HG03280 (cell line): ENCODE measurements around the gene NUBP2.

Experiments
- ATAC-seq: cut with Tn5 transposase; IDR thresholded peaks from one replicate; pipeline ENCODE4 v1.9.1; 2021; ENCODE audit warnings: mild to moderate bottlenecking, moderate library complexity; ENCODE audit not compliant: unreplicated experiment

Gene NUBP2

DNA sequence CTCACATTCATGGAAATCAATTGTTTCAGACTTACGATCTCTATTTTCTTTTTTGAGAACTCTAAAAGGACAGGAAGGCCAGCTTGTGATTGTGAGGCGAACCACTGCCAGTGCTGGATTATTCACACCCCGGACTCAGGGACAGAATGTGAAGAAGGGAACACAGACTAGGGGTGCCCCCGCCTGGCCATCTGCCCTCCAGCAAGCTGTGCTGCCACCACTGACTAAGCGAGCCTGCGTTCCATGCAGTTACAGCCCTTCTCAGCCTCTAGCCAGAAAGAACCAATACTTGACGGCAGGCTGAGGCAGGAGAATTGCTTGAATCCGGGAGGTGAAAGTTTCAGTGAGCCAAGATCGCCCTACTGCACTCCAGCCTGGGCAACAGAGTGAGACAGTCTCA lies 41.1 kb downstream of the NUBP2 start:
- no peak for ATAC-seq

DNA sequence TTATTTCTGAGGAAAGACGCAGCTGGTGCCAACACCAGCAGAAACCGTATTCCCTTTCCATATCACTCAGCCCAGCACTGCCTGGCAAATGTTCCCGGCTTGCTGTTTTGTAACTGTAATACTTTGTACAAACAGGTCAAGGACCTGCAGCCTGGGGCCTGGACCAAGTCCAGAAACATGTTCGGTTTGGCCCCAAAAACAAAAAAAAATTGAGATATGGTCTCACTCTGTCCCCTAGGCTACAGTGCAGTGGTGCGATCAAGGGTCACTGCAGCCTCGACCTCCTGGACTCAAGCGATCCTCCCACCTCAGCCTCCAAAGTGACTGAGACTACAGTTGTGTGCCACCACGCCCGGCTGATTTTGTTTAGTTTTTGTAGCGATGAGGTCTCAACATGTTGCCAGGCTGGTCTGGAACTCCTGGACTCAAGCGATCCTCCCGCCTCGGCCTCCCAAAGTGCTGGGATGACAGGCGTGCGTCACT lies 42.7 kb downstream of the NUBP2 start:
- ATAC-seq = no peak

DNA sequence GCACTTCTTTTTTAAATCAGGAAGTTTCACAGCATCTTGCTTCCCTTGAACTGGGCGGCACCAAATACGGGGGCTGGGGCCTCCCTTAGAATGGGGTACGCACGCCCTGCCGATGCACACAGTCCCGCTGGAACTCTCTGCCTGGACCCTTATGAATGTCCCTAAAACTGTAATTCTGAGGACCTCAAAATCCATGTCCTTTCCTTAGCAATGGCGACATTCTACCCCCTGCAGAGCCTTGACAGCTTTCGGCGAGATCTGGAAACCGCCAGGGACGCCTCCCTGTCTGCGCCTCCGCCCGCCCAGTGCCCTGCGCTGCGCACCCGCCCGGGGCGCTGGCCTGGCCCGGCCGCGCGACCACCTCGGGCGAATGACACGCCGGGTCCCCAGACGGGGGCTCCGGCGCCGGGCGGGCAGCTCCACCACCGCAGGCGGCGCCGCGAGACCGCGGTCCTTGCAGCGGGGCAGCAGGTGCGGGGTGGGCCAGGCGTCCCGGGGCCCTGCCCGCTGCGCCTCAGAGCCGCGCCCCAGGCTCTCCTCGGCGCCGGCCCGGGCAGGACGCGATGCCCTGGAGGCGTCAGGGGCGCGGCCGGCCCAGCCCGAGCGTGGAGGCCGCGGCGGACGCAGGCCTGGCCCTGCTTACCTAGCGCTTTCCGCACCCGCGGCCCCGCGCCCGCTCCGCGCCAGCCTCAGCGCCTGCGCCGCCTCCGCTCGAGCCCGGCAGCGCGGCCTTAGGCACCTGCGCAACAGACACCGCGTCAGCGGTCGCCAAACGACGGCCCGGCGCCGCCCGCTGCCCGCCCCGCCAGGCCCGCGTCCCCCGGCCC lies 43.3 kb downstream of the NUBP2 start:
- peak; percentile 49 for ATAC-seq

DNA sequence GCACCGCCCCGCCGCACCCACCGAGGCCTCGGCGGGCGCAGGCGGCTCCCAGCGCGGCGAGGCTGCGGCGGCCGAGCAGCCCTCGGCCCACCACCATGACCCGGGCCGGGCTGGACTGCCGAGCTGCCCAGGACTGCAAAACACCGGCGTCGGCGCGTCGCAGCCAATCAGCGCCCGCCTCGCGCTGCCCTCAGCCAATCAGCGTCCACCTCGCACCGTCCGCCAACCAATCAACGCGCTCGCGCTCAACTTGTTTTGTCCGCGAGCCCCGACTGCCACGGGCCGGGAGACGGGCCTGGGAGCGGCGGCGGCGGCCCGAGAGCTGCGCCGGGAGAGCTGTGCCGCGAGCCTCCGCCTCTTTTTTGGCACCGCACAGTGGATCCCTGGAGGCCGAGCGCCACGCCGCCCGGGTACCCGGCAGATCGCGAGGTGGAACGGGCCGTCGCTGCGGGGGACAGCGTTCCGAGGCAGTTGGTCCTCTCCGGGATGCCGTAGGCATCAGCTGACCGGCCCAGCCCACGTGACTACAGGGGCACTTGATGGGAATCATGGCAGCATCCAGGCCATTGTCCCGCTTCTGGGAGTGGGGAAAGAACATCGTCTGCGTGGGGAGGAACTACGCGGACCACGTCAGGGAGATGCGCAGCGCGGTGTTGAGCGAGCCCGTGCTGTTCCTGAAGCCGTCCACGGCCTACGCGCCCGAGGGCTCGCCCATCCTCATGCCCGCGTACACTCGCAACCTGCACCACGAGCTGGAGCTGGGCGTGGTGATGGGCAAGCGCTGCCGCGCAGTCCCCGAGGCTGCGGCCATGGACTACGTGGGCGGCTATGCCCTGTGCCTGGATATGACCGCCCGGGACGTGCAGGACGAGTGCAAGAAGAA lies 44.2 kb downstream of the NUBP2 start, which contains the start of the genes FAHD1 and HAGH:
Gene FAHD1, plus strand, starts transcription at position 516 of the 883 bp plus-strand sequence. Its CDS starts 33 bp downstream, at position 549.
Gene HAGH, minus strand, starts transcription at position 135 of the 883 bp plus-strand sequence. Its CDS starts 38 bp downstream, at position 97.
- peak; percentile 81 for ATAC-seq

DNA sequence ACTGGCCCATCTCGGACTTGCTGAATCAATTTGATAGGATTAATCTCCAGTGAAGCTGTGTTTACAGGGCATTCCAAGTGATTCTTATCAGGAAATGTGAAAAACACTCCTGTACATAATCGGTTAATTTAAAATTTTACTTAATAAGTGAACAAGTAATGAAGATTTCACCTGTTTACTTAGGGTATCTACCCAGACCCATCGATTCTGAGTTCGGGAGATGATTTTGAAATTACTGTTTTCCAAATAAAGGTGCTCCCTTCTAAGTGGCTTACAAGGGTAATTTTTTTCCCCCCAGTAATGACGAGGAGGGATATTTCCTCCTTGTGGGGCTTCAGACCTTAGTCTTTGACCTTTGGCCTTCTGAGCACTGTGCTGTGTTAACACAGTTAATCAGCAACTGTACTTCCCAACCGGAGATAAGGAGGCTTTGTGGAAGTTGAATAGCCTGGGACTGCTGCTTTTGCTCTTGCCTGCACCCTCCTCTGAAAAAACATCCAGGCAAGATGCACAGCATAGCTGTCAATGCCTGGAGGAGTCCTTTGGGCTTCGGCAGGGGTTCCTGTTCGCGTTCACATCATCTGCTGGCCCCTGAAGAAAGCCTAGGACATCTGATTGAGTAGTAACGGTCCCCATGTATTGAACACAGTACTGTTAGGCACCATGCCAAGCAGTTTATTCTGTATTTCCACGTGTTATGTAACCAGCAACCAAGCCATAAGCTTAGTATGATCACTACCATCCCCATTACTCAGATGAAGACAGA lies 46.1 kb downstream of the NUBP2 start:
- ATAC-seq = no peak

DNA sequence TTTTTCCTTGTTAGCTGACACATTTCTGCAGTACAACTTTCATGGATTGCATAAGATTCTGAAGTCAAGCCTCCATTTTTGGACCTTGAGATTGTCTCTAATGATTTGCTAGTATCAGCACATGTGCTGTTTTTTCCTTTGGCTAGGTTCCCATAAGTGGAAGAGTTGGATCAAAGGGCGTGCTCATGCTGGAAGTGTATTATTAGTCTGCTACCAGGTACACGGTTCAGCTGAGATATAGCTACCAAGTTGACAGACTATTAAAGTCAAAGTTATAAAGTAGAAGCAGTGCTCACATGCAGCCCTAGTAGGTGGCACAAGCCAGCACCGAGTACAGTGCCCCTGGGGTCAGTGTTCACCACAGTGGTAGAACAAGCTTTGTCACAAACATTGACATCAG lies 47.5 kb downstream of the NUBP2 start:
- no peak for ATAC-seq

DNA sequence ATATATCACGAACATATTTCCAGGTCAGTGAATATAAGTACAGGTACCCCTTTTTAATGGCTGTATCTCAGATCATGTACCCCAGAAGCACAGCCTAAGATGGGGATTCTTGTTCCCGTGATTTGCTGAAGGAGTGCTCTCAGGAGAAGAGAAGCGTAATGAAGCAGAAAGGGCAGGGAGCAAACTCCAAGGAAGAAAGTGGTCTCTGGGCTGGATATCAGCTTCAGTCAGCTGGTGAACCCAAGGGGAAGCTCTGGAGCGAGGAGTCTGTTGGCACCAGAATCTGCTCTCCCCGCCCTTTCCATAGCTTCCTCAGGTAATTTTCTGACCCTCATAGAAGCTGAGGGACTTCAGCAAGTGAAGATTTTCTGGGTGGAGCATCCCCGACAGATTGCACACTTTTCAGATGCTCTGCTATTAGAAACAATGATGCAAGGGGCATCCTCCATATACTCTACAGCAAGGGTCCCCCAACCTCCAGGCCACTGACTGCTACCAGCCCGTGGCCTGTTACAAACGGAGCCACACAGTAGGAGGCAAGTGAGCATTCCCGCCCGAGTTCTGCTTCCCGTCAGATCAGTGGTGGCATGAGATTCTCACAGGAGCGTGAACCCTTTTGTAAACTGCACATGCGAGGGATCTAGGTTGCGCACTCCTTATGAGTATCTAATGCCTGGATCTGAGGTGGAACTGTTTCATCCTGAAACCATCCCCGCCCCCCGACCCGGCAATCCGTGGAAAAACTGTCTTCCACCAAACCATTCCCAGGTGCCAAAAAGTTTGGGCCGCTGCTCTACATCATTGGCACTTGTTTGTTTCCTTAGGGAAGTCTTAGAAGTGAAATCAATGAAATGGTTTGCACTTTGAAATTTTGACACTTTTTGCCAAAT lies 48.7 kb downstream of the NUBP2 start:
- no peak for ATAC-seq

DNA sequence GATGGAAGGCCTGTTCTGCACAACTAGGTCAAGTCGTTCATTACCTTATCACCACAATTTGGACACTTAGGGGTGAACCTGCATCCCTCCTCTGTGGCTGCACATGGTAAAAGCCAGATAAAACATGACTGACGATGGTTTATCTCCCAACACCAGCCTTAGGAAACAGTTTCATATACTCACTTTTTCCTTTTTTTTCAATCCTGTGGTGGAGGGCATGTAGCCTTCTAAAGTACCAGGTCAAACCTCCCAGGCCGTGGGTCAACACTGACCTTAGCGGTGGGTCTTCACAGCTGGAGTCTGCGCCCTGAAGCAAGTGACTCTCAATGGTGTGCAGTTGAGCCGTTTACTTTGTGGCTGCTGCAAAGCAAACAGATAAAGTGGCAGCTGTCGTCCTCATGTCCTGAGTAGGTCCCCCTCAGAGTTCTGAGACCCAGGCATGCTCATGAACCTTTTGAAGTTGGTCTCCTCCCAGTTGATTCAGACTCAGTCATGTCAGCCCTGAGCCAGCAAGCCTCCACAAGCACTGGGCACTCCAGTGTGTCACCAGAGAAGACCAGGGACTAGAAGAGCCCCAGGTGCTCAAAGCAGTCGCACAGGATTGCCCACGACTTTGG lies 50.2 kb downstream of the NUBP2 start:
- ATAC-seq = no peak

DNA sequence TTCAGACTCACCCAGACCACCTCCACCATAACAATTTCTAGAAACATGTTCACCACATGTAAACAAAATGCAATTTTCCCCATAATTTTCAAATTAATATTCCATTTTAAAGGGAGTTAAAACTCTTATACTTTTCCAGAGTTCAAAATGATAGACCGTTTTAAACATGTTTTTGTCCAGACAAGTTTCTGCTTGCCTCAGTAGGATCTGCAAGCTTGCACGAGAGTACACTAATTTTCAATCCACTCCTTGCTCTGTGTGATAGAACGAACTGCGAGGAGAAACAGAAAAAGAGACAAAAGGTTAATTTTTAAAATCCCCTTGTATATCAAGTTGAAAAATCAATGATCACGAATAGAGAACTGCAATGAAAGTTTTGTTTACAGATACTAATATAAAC lies 51.3 kb downstream of the NUBP2 start:
- no peak for ATAC-seq
